Measurements from ENCODE around the gene SPDYE6. TPM values are rescaled to one million over a fixed set of nuclear protein-coding genes. Genes with fewer than 3 reads are reported as not detected.

Gene SPDYE6
- total and polyA plus RNA-seq, 7 donors, result 0.05 to 0.08 (median 0.08) TPM; not detected in 4

GRCh38 chr7:102306916-102307677 lies 49.1 kb downstream of the SPDYE6 start:
- H3K27me3 ChIP-seq (ENCODE audit: insufficient read depth in 3 of 3, low read length in 2 of 3), result no peaks in the 10 kb centered on the region
- ATAC-seq (peak; percentile 53 to 73 (median 72)), DNase-seq (peak; percentile 69 to 90)
- intact Hi-C loops (cut with DNase I), result no loop called here
- H3K27ac ChIP-seq, result peak overlapping the region; percentile 60
- 25 to 36% (median 30%) methylated on average over 16 to 17 of the region's 17 CpGs for WGBS, 3 donors
- no peaks in the 10 kb centered on the region for H3K9me3 ChIP-seq
- no peak for TF ChIP-seq CTCF (IDR thresholded peaks at IDR 0.05)
- H3K4me1 ChIP-seq, result peaks cover 43% of the 10 kb centered on the region
- peak overlapping the region; percentile 41 for H3K4me3 ChIP-seq
- peaks cover 0 to 19% of the 10 kb centered on the region in 2 donors for H3K36me3 ChIP-seq (ENCODE audit: insufficient read depth in 1 of 2, low read depth in 1 of 2)

GRCh38 chr7:102305414-102306268 lies 50.6 kb downstream of the SPDYE6 start:
- DNase-seq (no peak), ATAC-seq (no peak)
- Histone ChIP-seq H3K9me3 (no peaks in the 10 kb centered on the region), H3K27ac (peak overlapping the region; percentile 84), H3K4me1 (peaks cover 43% of the 10 kb centered on the region), H3K4me3 (no peak overlapping the region), H3K36me3 (ENCODE audit: insufficient read depth in 1 of 2, low read depth in 1 of 2) (peaks cover 0 to 19% of the 10 kb centered on the region in 2 donors), H3K27me3 (ENCODE audit: insufficient read depth in 3 of 3, low read length in 2 of 3) (no peaks in the 10 kb centered on the region)
- 86 to 92% (median 89%) methylated on average over 16 to 17 of the region's 17 CpGs for WGBS, 3 donors
- TF ChIP-seq CTCF (IDR thresholded peaks at IDR 0.05), result no peak
- intact Hi-C loops (cut with DNase I), result no loop called here

- 9 to 13% (median 13%) methylated on average over 11 of the region's 11 CpGs for WGBS, 3 donors
These were observed 51.6 kb downstream of the SPDYE6 start for GRCh38 chr7:102304668-102305067.

More at GRCh38 chr7:102304668-102305067, 51.6 kb downstream of the SPDYE6 start:
- Histone ChIP-seq H3K27ac (peak overlapping the region; percentile 84), H3K4me1 (peaks cover 43% of the 10 kb centered on the region), H3K27me3 (ENCODE audit: insufficient read depth in 3 of 3, low read length in 2 of 3) (no peaks in the 10 kb centered on the region), H3K4me3 (no peak overlapping the region), H3K36me3 (ENCODE audit: insufficient read depth in 1 of 2, low read depth in 1 of 2) (peaks cover 0 to 11% of the 10 kb centered on the region in 2 donors), H3K9me3 (no peaks in the 10 kb centered on the region)
- ATAC-seq (peak; percentile 7 to 23 (median 16)), DNase-seq (no peak)
- no peak for TF ChIP-seq CTCF (IDR thresholded peaks at IDR 0.05)
- intact Hi-C loops (cut with DNase I), result loop anchor here in 1 of 2 donors (5.0 kb wide), 1 partner anchor 83 kb away; no protein-coding TSS in a partner anchor

Data from psoas muscle (tissue), 8 donors.